HEK293T (cell line): Measurements from ENCODE around the gene MRPS27.

Experiments used
- FOXA1 ChIP-seq: fragments of 450-650 bp; IDR thresholded peaks from 2 replicates; pipeline ENCODE4 v1.6.1; 2016; ENCODE audit warnings: mild to moderate bottlenecking
- FOXK2 ChIP-seq: fragments of 450-650 bp; IDR thresholded peaks from 2 replicates; pipeline ENCODE4 v1.6.1; 2016; ENCODE audit warnings: mild to moderate bottlenecking
- FOXM1 ChIP-seq: fragments of 450-650 bp; IDR thresholded peaks from 2 replicates; pipeline ENCODE4 v1.6.1; 2017; ENCODE audit warnings: mild to moderate bottlenecking, borderline replicate concordance
- HDGF ChIP-seq: fragments of 450-650 bp; IDR thresholded peaks from 2 replicates; pipeline ENCODE4 v1.6.1; 2017; ENCODE audit warnings: antibody characterized with exemption, borderline replicate concordance
- NFRKB ChIP-seq: fragments of 450-650 bp; IDR thresholded peaks from 2 replicates; pipeline ENCODE4 v1.6.1; 2016; ENCODE audit warnings: mild to moderate bottlenecking, moderate library complexity
- SP1 ChIP-seq: fragments of 450-650 bp; IDR thresholded peaks from 2 replicates; pipeline ENCODE4 v1.6.1; 2017
- SUZ12 ChIP-seq: fragments of 450-650 bp; IDR thresholded peaks from 2 replicates; pipeline ENCODE4 v1.6.1; 2016; ENCODE audit warnings: mild to moderate bottlenecking
- TARDBP ChIP-seq: fragments of 450-650 bp; IDR thresholded peaks from 2 replicates; pipeline ENCODE4 v1.6.1; 2016
- TF ChIP-seq, protein P1 (sequence below): fragments of 450-650 bp; IDR thresholded peaks from 2 replicates; pipeline ENCODE4 v1.6.1; 2016

- TF ChIP-seq SP1, result no peak
- no peak for TF ChIP-seq TARDBP
- no peak for TF ChIP-seq FOXM1
- no peak for TF ChIP-seq SUZ12
- TF ChIP-seq, protein P1, sequence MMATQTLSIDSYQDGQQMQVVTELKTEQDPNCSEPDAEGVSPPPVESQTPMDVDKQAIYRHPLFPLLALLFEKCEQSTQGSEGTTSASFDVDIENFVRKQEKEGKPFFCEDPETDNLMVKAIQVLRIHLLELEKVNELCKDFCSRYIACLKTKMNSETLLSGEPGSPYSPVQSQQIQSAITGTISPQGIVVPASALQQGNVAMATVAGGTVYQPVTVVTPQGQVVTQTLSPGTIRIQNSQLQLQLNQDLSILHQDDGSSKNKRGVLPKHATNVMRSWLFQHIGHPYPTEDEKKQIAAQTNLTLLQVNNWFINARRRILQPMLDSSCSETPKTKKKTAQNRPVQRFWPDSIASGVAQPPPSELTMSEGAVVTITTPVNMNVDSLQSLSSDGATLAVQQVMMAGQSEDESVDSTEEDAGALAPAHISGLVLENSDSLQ, result no peak
- TF ChIP-seq NFRKB, result no peak
- no peak for TF ChIP-seq HDGF
- TF ChIP-seq FOXK2, result no peak
- no peak for TF ChIP-seq FOXA1
Measured at GRCh38 chr5:72214168-72214567, 105.9 kb downstream of the MRPS27 start.
